NCI-H1048 (cell line): ENCODE data around the gene RIPOR3.
"Not testable (repeated sequence)": the region's sequence is repeated elsewhere in the genome, so short reads cannot be mapped to it uniquely, and the experiment has no call there.

ENCODE experiments used
- DNase-seq: peaks from one replicate; lab custom pipeline; 2025; lab: John Stamatoyannopoulos, UW

The RIPOR3 gene

GRCh38 chr20:50680105-50680960 lies 11.0 kb downstream of the RIPOR3 start:
- no peak for DNase-seq

DNA sequence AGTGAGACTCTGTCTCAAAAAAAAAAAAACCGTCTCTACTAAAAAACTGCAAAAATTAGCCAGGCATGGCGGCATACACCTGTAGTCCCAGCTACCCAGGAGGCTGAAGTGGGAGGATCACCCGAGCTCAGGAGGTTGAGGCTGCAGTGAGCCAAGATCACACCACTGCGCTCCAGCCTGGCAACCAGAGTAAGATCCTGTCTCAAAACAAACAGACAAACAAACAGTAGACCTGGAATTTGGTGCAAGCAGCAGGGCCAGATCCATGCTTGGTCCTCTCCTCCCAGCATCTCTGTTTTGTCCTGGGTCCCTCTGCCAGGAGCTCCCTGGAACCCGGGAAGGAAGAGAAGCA lies 11.6 kb downstream of the RIPOR3 start:
- DNase-seq: no peak

DNA sequence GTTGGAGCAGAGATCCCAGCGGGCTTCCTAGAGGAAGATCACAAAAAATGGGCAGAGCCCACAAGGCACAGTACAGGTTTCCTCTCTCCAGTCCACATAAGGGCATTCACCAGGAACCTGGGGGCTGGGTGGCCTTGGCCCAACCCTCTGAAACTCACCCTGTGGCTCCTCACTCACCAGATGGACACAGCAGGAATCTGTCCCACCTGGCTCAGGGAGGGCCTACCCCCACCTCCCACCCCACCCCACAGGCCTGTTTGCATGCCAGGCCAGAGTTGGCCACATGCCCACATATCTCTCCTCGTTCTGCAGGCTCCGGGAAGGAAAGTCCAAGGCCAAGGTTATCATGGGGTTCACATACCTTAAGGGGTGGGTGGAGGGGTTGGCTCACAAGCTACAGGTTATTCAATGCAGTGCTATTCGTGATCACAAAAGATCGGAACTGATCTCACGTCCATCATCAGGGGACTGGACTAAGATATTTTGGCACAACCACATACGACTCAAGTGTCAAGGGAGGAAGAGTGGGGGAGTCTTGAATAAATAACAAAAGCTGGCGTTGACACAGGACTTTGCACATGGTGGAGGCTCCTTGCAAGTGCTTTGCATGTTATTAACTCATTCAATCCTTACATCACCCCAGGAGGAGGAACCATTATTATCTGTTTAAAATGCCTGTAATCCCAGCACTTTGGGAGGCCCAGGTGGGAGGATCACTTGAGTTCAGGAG lies 13.0 kb downstream of the RIPOR3 start:
- DNase-seq: no peak

DNA sequence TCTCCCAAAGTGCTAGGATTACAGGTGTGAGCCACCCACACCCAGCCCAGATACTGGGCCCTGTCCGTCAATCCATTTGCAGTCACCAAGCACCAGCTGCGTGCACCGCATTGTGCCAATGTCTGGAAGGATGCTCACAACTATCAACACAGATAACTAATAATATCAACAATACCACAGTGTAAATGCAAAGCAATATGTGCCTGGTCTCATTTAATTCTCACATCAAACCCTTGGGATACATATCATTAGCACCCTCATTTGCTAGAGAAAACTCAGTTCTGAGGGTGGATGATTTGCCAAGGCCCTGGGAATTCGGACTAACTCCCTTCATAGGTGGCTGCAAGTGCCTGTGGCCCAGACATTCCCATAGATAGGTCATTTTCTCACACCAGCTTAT lies 14.5 kb downstream of the RIPOR3 start:
- no peak for DNase-seq

- DNase-seq: not testable (repeated sequence)
Measured at GRCh38 chr20:50676377-50676731, 15.0 kb downstream of the RIPOR3 start.

DNA sequence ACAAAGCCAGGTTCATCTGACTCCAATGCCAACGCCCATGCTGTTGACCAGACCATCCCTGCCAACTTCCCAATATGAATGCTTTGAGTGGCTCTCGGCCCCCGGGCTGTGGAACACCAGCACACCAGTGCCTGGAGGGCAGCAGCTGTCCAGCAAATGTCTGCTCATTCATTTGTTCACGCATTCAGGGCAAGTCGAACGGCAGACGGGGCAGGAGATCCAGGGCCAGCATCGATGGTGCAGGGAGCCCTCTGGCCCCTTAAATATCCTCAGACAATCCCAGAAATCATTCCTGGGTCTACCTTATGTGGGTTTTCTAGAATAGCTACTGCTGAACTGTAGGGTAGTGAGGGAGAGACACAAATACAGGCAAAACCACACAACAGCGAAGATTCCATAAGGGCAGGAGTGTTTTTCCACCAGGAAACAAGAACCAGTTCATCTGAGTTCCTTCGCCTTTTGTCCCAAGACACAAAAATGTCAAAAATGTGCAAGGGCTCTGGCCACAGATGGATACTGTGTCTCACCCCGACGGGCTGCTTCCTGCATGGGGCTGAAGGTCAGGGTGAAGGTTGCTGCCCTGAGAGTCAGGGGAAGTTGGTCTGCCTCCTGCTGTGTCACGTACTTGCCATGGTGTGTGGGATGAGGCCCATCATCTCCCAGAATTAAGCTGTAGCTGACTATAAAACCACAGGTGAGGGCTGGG lies 15.5 kb downstream of the RIPOR3 start:
- no peak for DNase-seq

DNA sequence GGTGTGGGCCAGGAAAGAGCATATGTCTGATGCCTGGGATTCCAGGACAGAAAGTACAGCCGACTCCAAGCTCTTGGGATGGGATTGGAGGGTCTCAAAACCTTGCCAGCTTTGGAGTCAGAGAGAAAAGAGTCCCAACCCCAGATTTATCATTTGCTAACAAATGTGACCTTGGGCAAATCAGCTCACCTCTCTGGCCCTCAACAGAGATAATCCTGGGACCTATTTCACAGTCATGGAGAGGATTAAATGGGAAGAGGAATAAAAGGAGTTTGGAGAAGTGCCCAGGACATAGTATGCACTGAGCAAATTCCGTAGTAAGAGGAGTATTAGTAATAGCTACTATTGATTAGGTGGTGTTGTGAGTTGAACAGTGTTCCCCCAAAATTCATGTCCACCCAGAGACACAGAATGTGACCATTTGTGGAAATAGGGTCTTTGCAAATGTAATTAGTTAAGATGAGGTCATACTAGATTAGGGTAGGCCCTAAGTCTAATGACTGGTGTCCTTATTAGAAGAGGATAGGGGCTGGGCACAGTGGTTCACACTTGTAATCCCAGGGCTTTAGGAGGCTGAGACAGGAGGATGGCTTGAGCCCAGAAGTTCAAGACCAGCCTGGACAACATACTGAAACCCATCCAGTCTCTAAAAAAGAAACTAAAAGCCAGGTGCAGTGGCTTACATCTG lies 17.1 kb downstream of the RIPOR3 start:
- no peak for DNase-seq

DNA sequence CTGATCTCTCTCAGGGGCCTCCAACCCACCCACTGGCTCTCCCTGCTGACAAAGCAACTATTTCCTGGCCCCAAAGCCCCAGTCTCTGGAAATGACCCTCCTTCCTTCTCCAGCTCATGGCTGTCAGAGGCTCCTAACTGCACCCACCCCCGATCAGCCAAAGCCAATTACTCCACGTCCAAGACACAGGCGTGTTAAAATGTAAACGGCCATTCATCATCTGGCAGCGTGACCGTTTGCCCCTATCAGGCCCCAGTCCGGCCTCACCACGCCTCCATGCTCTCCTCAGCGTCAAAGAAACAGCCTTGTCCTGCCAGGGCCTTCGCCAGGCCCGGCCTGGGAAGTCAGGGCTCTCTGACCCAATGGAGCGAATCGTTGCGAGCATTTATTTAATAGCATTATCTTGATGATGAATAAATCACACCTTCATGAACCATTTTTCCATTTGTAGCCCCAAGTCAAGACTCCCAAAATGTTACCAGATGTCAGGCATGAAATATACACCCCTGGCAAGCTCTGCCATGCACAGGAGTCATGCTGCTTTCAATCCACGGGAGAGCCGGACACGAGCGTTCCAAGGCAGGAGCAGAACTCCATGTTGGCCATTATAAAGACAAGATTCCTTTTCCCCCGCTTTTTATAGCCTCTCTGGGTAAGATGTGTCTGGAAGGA lies 17.7 kb downstream of the RIPOR3 start:
- no peak for DNase-seq

- DNase-seq: no peak
Measured at GRCh38 chr20:50673146-50673465, 18.2 kb downstream of the RIPOR3 start.

DNA sequence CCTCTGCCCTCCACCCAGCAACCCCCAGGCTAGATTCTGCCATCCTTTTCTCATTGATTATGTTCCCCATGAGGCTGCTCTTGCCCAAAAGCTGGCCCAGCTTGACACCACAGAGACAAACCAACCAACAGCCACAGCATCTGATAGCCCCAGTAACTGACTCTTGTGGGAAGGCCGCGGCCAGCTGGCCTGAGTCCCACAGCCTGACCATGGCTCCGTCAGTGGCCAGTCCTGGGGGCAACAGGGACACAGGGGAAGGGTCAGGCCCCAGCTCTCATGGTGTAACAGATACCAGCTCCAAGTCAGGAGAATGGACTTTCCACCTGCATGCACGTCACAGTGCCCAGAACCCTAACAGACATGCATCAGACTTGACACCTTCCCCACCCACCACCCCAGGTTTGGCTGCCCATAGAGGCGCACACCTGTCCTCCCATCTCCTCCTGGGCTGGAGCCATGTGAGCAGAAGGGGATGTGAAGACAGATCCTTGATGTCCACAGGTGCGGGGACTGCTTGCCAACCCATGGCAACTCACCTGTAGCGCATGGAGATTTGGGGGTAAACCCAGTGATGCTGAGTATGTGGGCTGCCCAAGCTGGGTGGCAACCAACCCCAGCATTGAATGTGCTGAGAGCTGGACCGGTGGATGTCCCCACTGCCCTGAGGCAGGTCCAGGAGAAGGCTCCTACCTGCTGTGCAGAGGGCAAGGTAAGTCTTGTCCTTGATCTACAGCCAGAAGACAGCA lies 18.8 kb downstream of the RIPOR3 start:
- DNase-seq: no peak

- DNase-seq: no peak
Measured at GRCh38 chr20:50671626-50672025, 19.7 kb downstream of the RIPOR3 start.

- not testable (repeated sequence) for DNase-seq
Measured at GRCh38 chr20:50671010-50671409, 20.3 kb downstream of the RIPOR3 start.

DNA sequence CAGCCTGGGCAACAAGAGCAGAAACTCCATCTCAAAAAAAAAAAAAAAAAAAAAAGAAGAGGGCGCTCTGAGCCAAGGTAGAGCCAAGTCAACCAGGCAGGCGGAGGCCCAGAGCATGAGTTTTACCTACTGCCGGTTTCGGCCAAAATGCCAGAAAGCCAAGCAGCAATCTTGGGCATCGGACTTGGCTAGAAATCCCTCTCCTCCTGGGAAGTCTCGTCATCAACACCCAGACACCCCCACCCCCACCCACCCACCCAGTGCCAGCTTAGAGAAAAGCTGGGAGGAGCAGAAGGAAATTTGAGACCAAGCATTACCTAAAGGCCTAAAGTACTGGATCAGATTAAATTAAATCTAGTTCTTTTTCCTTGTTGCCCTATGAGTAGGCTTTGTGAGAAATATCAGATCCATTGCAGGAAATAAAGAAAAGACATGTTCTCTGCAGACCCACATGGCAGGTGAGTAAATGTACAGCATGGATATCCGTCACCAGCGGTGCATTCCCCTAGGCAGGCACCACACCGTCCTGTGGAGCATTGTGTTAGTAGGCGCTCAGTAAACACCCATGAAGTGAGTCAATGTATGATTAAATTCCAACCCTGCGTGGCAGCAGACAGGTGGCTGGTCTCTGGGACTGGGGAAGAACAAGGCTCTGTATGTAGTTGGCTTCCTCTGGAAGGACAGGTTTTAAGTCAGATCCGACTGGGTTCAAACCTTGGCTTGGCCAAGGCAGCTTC lies 21.0 kb downstream of the RIPOR3 start:
- no peak for DNase-seq

- no peak for DNase-seq
Measured at GRCh38 chr20:50668798-50669197, 22.5 kb downstream of the RIPOR3 start.

GRCh38 chr20:50668326-50668725 lies 23.0 kb downstream of the RIPOR3 start:
- no peak for DNase-seq

DNA sequence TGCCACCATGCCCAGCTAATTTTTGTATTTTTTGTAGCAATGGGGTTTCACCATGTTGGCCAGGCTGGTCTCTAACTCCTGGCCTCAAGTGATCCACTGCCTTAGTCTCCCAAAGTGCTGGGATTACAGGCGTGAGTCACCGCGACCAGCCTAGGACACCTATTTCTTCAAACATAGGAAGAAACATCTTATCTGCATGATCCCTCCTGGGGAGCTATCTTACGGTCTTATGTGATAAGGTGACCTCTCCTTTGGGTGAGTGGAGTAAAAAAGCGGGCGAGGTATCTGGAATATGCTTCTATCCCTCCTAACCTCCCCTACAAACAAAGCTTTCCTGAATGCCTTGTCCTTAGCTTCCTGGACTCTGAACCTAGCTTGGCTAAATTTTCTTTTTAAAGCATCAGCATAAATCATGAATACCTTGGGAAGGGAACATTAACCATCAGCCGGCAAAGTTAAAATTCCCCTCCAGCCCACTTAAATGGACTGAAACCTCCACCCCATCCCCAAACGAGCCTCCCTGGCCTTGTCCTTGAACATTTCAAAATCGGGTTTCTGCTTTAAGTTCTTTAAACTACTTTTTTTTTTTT lies 24.5 kb downstream of the RIPOR3 start:
- DNase-seq: no peak

DNA sequence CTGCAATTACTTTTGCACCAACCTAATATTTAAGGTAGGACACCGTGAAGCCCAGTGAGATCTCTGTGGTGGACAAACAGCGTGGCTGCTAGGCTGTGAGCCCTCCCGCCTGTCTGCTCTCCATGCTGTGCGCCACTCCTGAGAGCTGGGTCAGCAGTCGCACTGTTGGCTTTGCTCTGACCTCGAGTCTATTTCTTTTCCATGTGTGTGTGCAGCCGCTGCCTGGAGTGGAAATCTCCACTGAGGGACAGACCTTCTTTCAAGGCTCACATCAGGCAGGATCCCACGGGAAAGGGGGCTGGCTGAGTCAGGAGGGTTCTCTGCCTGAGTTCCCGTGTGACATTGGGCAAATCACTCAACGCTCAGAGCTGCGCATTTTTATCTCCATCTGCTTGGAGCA lies 27.1 kb downstream of the RIPOR3 start:
- no peak for DNase-seq

DNA sequence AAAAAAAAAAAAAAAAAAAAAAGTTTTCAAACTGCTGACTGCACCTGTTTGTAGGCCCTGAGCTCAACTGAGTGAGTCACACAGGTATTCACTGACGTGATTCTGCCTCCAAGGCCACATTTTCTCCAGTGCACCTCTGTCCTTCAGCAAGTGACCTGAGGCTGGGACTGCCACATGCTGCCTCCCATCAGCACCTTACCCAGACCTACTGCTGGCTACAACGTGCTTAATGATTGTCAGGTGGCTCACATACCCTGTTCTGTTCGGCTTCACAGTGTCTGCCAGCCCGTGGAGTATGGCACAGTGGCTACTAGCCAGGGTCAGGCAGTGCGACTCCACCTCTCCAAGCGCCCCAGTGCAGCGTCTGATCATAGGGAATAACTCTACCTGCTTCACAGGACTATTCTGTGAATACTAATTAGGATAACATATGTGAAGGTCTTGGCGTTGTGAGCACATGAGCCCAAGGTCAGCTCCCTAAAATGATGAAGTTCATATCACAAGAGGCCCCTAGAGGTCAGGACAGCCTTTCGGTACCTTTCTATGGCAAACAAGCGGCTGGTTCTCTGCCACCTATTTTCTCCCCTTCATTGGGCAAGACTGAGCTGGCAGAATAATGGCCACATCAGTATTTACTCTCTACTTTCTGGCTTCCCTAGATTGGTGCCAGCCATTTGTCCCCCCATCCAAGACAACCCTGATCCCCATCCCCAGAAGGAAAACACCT lies 28.1 kb downstream of the RIPOR3 start:
- no peak for DNase-seq

GRCh38 chr20:50659975-50660670 lies 31.2 kb downstream of the RIPOR3 start:
- DNase-seq: no peak
